H1 (cell line): ENCODE measurements around the gene SLC39A10. TPM values are rescaled to one million over a fixed set of nuclear protein-coding genes. Genes with fewer than 3 reads are reported as not detected.

ENCODE experiments used
- polyA plus RNA-seq, 7 experiments: library from polyadenylated mRNA; depleted of rRNA in 3 of 7; stranded (reverse) in 5 of 7; unstranded in 2 of 7; fragments of >200 nt in 5 of 7; fragments of 200-250 nt in 2 of 7; gene quantifications; 1 replicate in 5 of 7; 2 replicates in 1 of 7; 4 replicates in 1 of 7; pipeline versions ENCODE4 v1.2.1 to v1.2.3, GENCODE V29; 2011 to 2013; ENCODE audit warnings: missing spikeins in 2 of 7, mixed read lengths in 2 of 7
- total RNA-seq: library from RNA; stranded (reverse); fragmentation: NEBNext Ultra II Directional; extraction: Animal tissue kit (Norgen Biotek cat#: 25700); gene quantifications from 2 replicates; pipeline ENCODE4 v1.2.1, GENCODE V29; 2021
- TF ChIP-seq, protein P1 (sequence below): fragments of 300-600 bp; sonication (generic); IDR thresholded peaks from 2 replicates; pipeline ENCODE4 v1.7.1; 2012; ENCODE audit warnings: low read length, moderate library complexity, mild to moderate bottlenecking, inconsistent platforms; ENCODE audit not compliant: insufficient replicate concordance

Gene SLC39A10
- total and polyA plus RNA-seq, 2 of the 8 experiments (the other 6 are each of a cell fraction or from before 2014, with no cell fraction given) = 68.1 to 234 TPM

- TF ChIP-seq, protein P1, sequence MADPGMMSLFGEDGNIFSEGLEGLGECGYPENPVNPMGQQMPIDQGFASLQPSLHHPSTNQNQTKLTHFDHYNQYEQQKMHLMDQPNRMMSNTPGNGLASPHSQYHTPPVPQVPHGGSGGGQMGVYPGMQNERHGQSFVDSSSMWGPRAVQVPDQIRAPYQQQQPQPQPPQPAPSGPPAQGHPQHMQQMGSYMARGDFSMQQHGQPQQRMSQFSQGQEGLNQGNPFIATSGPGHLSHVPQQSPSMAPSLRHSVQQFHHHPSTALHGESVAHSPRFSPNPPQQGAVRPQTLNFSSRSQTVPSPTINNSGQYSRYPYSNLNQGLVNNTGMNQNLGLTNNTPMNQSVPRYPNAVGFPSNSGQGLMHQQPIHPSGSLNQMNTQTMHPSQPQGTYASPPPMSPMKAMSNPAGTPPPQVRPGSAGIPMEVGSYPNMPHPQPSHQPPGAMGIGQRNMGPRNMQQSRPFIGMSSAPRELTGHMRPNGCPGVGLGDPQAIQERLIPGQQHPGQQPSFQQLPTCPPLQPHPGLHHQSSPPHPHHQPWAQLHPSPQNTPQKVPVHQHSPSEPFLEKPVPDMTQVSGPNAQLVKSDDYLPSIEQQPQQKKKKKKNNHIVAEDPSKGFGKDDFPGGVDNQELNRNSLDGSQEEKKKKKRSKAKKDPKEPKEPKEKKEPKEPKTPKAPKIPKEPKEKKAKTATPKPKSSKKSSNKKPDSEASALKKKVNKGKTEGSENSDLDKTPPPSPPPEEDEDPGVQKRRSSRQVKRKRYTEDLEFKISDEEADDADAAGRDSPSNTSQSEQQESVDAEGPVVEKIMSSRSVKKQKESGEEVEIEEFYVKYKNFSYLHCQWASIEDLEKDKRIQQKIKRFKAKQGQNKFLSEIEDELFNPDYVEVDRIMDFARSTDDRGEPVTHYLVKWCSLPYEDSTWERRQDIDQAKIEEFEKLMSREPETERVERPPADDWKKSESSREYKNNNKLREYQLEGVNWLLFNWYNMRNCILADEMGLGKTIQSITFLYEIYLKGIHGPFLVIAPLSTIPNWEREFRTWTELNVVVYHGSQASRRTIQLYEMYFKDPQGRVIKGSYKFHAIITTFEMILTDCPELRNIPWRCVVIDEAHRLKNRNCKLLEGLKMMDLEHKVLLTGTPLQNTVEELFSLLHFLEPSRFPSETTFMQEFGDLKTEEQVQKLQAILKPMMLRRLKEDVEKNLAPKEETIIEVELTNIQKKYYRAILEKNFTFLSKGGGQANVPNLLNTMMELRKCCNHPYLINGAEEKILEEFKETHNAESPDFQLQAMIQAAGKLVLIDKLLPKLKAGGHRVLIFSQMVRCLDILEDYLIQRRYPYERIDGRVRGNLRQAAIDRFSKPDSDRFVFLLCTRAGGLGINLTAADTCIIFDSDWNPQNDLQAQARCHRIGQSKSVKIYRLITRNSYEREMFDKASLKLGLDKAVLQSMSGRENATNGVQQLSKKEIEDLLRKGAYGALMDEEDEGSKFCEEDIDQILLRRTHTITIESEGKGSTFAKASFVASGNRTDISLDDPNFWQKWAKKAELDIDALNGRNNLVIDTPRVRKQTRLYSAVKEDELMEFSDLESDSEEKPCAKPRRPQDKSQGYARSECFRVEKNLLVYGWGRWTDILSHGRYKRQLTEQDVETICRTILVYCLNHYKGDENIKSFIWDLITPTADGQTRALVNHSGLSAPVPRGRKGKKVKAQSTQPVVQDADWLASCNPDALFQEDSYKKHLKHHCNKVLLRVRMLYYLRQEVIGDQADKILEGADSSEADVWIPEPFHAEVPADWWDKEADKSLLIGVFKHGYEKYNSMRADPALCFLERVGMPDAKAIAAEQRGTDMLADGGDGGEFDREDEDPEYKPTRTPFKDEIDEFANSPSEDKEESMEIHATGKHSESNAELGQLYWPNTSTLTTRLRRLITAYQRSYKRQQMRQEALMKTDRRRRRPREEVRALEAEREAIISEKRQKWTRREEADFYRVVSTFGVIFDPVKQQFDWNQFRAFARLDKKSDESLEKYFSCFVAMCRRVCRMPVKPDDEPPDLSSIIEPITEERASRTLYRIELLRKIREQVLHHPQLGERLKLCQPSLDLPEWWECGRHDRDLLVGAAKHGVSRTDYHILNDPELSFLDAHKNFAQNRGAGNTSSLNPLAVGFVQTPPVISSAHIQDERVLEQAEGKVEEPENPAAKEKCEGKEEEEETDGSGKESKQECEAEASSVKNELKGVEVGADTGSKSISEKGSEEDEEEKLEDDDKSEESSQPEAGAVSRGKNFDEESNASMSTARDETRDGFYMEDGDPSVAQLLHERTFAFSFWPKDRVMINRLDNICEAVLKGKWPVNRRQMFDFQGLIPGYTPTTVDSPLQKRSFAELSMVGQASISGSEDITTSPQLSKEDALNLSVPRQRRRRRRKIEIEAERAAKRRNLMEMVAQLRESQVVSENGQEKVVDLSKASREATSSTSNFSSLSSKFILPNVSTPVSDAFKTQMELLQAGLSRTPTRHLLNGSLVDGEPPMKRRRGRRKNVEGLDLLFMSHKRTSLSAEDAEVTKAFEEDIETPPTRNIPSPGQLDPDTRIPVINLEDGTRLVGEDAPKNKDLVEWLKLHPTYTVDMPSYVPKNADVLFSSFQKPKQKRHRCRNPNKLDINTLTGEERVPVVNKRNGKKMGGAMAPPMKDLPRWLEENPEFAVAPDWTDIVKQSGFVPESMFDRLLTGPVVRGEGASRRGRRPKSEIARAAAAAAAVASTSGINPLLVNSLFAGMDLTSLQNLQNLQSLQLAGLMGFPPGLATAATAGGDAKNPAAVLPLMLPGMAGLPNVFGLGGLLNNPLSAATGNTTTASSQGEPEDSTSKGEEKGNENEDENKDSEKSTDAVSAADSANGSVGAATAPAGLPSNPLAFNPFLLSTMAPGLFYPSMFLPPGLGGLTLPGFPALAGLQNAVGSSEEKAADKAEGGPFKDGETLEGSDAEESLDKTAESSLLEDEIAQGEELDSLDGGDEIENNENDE = no peak
Measured at GRCh38 chr2:195639238-195639858, 17.7 kb upstream of the SLC39A10 start (continued).
